A549 treated with ZK216348 at 1 μM for 4 hours (cell line): Measurements from ENCODE around the gene CNIH4. TPM values are rescaled to one million over a fixed set of nuclear protein-coding genes. Genes with fewer than 3 reads are reported as not detected.

ENCODE experiments used
- total RNA-seq: library from RNA; stranded (reverse); fragments of 200-300 nt; extraction: Qiagen RNA extraction; gene quantifications from 5 replicates; pipeline ENCODE4 v1.2.3, GENCODE V29; 2022; ENCODE audit warnings: low read depth

Gene CNIH4
- total RNA-seq, result 74.8 to 118 TPM (median 111 TPM) in 5 replicates

DNA sequence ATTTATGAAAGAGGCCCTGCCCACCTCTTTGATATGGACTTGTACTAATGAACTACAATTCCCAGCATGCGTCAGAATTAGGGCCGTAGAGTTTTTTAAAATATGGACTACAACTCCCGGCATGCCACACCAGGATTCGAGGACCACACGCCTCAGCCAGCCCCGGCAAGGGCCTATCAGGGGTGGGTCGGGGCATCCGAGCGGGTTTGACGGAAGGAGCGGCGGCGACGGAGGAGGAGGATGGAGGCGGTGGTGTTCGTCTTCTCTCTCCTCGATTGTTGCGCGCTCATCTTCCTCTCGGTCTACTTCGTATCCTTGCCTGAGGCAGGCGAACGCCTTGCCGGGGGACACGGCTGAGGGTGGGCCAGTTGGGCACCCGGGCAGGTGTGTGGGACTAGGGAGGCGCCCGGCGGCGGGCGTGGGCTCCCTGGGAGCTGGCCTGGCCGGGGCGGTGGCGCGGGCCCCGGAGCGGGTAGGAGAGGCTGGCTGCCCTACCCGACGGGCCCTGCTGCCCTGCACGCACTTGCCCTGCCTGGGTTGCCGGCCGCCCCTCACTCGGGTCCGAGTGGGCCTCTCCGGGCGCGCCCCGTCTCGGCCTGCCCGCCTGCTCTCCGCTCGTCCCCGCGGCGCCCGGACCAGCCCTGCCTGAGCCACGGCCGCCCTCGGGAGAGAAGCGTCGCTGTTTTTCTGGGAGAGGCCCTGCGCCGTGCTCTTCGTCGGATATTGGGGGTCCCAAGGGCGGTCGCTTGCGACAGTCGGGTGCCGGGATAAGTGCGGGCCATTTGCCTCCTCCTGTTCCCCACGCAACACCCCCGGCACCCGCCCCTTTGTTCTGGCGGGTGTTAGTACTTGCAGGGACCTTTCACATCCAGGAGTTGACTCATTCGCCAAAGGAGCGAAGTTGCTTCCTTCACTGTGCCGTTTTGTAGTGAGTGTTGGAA is at the start of gene CNIH4:
TSS of gene CNIH4 (plus strand) at position 195 of the 941 bp plus-strand sequence. CDS start at position 241, 46 bp downstream.

DNA sequence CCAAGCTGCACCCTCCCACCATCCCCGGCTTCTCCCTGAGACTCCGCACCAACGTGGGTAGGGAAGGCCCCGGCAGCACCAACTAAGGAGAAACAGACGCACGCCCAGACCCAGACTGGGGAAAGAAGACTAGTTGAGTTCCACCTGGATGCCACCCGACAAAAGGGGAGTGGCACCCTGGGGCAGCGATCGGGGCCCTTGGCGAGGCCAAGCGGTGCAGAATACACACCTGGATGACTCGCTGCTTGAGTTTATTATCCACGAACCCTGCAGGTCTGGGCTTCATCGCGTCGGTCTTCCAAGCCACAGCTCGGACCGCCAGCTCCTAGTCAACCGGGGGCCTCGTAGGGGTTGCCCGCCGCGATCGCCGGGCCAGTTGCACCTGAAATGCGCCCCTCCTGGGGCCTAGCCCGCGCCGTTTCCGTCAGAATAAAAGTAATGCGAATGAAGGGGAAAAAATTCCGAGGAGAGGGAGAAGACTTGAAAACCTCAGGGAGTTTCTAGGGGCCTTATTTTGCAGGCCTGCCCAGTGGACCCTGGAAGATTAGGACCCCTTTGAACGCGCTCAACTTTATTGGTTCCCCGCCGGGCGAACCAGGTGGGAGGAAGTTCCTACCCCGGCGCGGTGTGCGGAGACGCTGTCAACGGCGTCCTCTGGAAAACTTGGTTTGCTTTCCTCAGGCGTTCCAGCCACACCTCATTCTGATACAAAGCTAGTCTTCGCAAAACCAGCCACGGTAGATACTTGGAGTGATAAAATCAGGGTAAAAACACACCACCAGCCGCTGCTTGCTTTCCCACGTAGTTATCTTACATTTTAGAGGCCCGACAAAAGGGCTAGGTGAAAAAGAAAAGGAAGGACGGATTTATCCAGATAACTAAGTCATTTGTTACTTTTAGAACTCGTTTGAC is 26.6 kb upstream of the CNIH4 start, which contains the start of gene NVL:
TSS of gene NVL (minus strand) at position 331 of the 912 bp plus-strand sequence. CDS start at position 286, 45 bp downstream.

Other genes with a start within 250 kb of the CNIH4 start
- gene FBXO28, start 242.8 kb upstream of the CNIH4 start, total RNA-seq, result 19.6 to 31.9 TPM (median 29.9 TPM) in 5 replicates
- 100 to 149 TPM (median 132 TPM) in 5 replicates for gene DEGS1, start 173.6 kb upstream of the CNIH4 start, total RNA-seq
- 19.4 to 26.5 TPM (median 20.6 TPM) in 5 replicates for gene NVL, start 26.7 kb upstream of the CNIH4 start, total RNA-seq
- 29.7 to 38.9 TPM (median 38.7 TPM) in 5 replicates for gene WDR26, start 77.9 kb downstream of the CNIH4 start, total RNA-seq